ENCODE results near the gene DSC3. TPM values are rescaled to one million over a fixed set of nuclear protein-coding genes. Genes with fewer than 3 reads are reported as not detected.

Gene DSC3
- total RNA-seq, 2 donors from 2014 or later: 13.5 to 32.1 TPM

GRCh38 chr18:31045599-31045998 is 3.1 kb upstream of the DSC3 start:
- H3K27ac ChIP-seq: no peak overlapping the region
- intact Hi-C loops (cut with DNase I): loop anchor here (10.0 kb wide), 1 partner anchor 59 kb away; the partner anchor contains the start of gene DSC2
- no peaks in the 10 kb centered on the region for H3K4me1 ChIP-seq (replicated peaks)
- H3K9me3 ChIP-seq: no peaks in the 10 kb centered on the region
- H3K27me3 ChIP-seq (replicated peaks; ENCODE audit: insufficient read depth): no peaks in the 10 kb centered on the region
- H3K36me3 ChIP-seq: no peaks in the 10 kb centered on the region
- TF ChIP-seq POLR2AphosphoS5 (IDR thresholded peaks at IDR 0.05): no peak
- TF ChIP-seq CTCF (IDR thresholded peaks at IDR 0.05): no peak
- TF ChIP-seq POLR2A (IDR thresholded peaks at IDR 0.05): no peak
- no peak overlapping the region for H3K4me3 ChIP-seq
- no peak for DNase-seq (ENCODE audit: low spot score)
- 95% methylated on average over 6 of the region's 6 CpGs for WGBS

- intact Hi-C loops (cut with DNase I): loop anchor here (10.0 kb wide), 1 partner anchor 60 kb away; the partner anchor contains the start of gene DSC2
- TF ChIP-seq CTCF (IDR thresholded peaks at IDR 0.05): no peak
- TF ChIP-seq POLR2A (IDR thresholded peaks at IDR 0.05): no peak
- no peak for TF ChIP-seq POLR2AphosphoS5 (IDR thresholded peaks at IDR 0.05)
- no peaks in the 10 kb centered on the region for H3K4me1 ChIP-seq (replicated peaks)
- no peaks in the 10 kb centered on the region for H3K9me3 ChIP-seq
- WGBS: 88% methylated on average over 3 of the region's 3 CpGs
- no peak overlapping the region for H3K27ac ChIP-seq
- H3K36me3 ChIP-seq: no peaks in the 10 kb centered on the region
- no peak for DNase-seq (ENCODE audit: low spot score)
- no peak overlapping the region for H3K4me3 ChIP-seq
- no peaks in the 10 kb centered on the region for H3K27me3 ChIP-seq (replicated peaks; ENCODE audit: insufficient read depth)
Measured at GRCh38 chr18:31044926-31045325, 2.4 kb upstream of the DSC3 start.

GRCh38 chr18:31043709-31044108 is 1.2 kb upstream of the DSC3 start:
- Histone ChIP-seq H3K4me1 (replicated peaks) (no peaks in the 10 kb centered on the region), H3K9me3 (no peaks in the 10 kb centered on the region), H3K4me3 (no peak overlapping the region), H3K36me3 (no peaks in the 10 kb centered on the region), H3K27ac (no peak overlapping the region), H3K27me3 (replicated peaks; ENCODE audit: insufficient read depth) (no peaks in the 10 kb centered on the region)
- DNase-seq (ENCODE audit: low spot score): no peak
- WGBS: 76% methylated on average over 7 of the region's 7 CpGs
- intact Hi-C loops (cut with DNase I): loop anchor here (10.0 kb wide), 1 partner anchor 61 kb away; the partner anchor contains the start of gene DSC2
- TF ChIP-seq POLR2A (IDR thresholded peaks at IDR 0.05): no peak
- TF ChIP-seq CTCF (IDR thresholded peaks at IDR 0.05): no peak
- no peak for TF ChIP-seq POLR2AphosphoS5 (IDR thresholded peaks at IDR 0.05)

GRCh38 chr18:31042084-31042405 is 497 bp downstream of the DSC3 start:
- peak; percentile 11 for DNase-seq (ENCODE audit: low spot score)
- H3K27ac ChIP-seq: peak overlapping the region; percentile 65 to 73
- intact Hi-C loops (cut with DNase I): loop anchor here (10.0 kb wide), 1 partner anchor 63 kb away; the partner anchor contains the start of gene DSC2
- no peaks in the 10 kb centered on the region for H3K9me3 ChIP-seq
- H3K4me3 ChIP-seq: peak overlapping the region; percentile 33 to 40
- H3K27me3 ChIP-seq (replicated peaks; ENCODE audit: insufficient read depth): no peaks in the 10 kb centered on the region
- no peaks in the 10 kb centered on the region for H3K4me1 ChIP-seq (replicated peaks)
- no peaks in the 10 kb centered on the region for H3K36me3 ChIP-seq
- WGBS: 2% methylated on average over 17 of the region's 17 CpGs
- TF ChIP-seq POLR2AphosphoS5 (IDR thresholded peaks at IDR 0.05): no peak
- no peak for TF ChIP-seq CTCF (IDR thresholded peaks at IDR 0.05)
- TF ChIP-seq POLR2A (IDR thresholded peaks at IDR 0.05): no peak
